NCI-H446 treated with DMSO at 0.1 percent for 48 hours (cell line): Measurements from ENCODE around the gene GCAT.

Experiments
- DNase-seq: peaks from one replicate; lab custom pipeline; 2025; lab: John Stamatoyannopoulos, UW

GCAT gene

GRCh38 chr22:37809672-37810333, 2.1 kb downstream of the GCAT start:
- DNase-seq: no peak

- DNase-seq: no peak
Measured at GRCh38 chr22:37811867-37812266, 4.1 kb downstream of the GCAT start.

DNA sequence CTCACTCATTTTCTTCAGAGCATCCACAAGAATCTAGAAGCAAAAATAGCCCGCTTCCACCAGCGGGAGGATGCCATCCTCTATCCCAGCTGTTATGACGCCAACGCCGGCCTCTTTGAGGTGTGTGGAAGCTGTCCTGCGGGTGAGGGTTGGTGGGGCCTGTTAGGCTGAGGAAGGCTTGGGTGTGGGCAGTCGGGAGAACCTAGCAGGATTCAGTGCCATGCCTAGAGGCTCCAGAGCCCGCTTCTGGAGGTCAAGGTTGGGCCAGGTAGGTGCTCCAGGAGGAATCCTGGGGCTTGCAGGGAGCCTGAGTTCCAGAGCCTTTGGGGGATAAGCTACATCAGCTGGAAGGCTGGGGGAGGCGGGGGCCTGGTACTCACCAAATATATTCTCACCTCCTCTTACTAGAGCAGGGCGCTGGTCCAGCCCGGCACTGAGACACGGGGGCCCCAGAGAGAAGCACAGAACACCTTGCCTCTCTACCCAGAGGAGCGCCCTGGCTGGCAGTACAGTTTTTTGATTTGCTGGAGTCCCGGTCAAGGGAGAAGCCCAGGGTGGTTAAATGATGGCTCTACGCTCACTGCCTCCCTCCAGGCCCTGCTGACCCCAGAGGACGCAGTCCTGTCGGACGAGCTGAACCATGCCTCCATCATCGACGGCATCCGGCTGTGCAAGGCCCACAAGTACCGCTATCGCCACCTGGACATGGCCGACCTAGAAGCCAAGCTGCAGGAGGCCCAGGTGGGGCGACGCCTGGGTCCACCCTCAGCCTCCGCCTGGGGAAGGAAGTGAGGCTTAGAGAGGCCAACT, 5.3 kb downstream of the GCAT start:
- DNase-seq: no peak

DNA sequence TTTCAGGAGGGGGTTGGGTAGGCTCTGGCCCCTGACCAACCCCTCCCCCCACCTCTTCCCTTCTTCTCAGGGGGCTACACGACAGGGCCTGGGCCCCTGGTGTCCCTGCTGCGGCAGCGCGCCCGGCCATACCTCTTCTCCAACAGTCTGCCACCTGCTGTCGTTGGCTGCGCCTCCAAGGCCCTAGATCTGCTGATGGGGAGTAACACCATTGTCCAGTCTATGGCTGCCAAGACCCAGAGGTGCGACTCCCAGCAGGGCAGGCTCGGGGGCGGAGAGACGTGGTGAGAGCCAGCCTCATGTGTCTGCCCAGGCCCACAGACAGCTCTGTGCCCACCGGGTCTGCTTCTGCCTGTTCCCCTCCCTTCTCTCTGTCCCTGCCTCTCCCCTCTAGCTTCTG, 7.9 kb downstream of the GCAT start:
- no peak for DNase-seq

- DNase-seq: no peak
Measured at GRCh38 chr22:37816543-37817180, 8.9 kb downstream of the GCAT start.

DNA sequence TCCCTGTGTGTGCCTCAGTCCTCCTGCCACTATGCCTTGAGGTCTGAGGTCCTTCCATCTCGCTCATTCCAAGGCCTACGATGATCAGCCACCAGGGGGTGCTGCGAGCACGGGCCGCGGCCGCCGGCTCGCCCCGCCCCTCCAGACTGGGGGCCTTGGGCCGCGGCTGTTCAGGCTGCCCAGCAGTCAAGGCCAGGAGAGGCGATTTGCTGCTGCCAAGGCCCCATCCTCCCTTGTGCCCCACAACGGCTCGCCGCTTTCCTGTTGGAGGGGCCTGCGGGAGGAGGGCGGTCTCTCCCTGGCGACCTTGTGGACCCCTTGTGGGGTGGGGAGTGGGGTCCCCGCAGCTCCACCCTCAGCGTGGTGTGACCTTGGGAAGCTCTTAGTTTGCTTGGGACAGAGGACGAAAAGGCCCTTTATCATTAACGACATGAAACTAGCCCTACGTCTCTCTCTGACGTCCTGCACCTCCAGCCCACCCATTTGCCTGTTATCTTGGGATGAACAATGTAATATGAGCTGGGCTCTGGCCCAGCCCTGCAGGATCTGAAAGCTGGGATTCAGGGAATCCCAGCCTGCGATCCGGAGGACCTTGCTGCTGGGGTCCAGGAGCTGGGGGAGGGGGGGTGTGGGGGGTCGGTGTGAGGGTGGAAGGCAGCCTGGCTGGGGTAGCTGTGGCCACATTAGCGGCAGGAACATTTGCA, 10.1 kb downstream of the GCAT start:
- no peak for DNase-seq

GRCh38 chr22:37818409-37819104, 10.8 kb downstream of the GCAT start:
- no peak for DNase-seq

DNA sequence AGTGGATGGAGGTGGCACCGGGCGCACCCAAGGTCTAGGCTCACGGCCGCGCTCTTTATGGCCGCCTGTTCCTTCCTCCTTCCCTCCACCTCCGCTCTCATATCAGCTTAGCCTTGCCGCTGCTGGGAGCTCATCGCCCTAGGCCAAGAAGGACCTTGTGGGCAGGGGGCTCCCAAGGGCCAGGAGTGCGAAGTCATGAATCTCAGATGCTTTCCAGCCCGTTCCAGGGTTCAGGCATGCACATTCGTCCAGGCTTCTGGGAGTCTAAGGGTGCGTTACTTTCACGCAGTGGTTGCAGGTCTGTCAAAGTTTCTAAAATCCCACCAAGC, 11.3 kb downstream of the GCAT start:
- DNase-seq: no peak

- no peak for DNase-seq
Measured at GRCh38 chr22:37820350-37820749, 12.6 kb downstream of the GCAT start.

DNA sequence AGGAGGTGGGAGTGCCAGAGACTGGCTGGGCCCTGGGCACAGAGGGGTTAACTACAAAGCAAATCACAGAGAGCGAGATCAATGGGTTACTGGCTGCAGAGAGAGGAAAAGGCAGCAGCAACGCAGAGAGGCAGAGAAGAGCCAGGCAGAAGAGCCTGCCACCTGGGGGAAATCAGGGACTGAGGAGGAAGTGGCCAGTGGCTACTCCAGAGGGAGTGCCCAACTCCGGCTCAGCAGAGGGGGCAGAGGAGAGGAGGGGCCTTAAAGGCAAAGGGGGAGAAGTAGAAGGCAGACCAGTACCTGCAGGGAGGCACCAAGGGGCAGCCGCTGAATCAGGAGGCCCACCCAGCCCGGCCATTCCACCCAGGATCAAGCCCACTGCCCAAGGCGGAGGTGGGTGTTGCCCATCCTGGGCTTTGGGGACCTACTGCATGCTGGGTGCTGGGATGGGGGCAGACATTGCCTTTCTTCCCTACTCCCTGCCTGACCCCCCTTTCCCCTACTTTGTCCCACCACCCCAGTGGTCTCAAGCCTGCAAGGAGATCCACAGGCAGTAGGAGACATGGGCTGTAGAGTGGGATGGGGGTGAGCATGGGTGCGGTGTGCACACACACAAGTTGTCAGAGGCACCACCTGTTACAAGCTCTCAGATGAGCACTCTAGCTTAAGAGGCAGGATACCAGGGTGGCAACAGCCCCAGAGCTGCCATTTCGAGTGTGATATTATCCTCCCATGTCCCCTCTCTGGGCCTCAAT, 14.5 kb downstream of the GCAT start:
- DNase-seq: no peak

DNA sequence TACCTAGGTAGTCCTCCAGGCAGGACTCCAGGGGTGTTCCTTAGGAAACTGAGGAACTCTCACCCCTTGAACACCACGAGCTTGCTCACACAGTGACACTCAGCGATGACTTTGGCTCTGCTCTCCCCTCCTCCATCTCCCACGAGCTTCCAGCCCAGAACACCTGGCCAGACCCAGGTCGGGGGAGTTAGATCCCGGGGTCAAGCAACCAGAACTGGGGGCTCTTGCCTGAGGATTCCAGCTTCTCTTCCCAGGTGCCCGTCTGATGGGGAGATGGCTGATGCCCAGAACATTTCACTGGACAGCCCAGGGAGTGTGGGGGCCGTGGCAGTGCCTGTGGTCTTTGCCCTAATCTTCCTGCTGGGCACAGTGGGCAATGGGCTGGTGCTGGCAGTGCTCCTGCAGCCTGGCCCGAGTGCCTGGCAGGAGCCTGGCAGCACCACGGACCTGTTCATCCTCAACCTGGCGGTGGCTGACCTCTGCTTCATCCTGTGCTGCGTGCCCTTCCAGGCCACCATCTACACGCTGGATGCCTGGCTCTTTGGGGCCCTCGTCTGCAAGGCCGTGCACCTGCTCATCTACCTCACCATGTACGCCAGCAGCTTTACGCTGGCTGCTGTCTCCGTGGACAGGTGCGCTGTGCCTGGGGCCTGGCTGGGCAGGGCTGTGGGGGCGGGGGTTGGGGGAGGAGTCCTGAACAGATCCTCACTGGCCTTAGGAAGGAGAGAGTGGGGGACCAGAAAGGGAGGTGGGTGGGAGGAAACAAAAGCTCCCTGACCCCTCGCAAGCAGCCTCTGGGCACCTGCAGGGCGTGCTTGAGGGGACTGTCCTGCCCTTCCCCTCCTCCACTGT, 15.6 kb downstream of the GCAT start, which contains the start of gene GALR3:
GALR3 (plus strand) TSS at position 249 of the 852 bp plus-strand sequence; CDS start at position 274, 25 bp downstream.
- DNase-seq: no peak

DNA sequence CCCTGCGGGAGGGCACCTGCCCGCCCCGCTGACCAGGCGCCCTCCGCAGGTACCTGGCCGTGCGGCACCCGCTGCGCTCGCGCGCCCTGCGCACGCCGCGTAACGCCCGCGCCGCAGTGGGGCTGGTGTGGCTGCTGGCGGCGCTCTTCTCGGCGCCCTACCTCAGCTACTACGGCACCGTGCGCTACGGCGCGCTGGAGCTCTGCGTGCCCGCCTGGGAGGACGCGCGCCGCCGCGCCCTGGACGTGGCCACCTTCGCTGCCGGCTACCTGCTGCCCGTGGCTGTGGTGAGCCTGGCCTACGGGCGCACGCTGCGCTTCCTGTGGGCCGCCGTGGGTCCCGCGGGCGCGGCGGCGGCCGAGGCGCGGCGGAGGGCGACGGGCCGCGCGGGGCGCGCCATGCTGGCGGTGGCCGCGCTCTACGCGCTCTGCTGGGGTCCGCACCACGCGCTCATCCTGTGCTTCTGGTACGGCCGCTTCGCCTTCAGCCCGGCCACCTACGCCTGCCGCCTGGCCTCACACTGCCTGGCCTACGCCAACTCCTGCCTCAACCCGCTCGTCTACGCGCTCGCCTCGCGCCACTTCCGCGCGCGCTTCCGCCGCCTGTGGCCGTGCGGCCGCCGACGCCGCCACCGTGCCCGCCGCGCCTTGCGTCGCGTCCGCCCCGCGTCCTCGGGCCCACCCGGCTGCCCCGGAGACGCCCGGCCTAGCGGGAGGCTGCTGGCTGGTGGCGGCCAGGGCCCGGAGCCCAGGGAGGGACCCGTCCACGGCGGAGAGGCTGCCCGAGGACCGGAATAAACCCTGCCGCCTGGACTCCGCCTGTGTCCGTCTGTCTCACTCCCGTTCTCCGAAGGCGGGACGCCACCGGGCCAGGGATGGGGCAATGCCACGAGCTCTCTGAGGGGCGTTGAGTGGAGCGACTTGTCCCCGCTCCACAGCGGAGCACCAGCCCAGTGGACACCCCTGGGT, 17.2 kb downstream of the GCAT start:
- no peak for DNase-seq

DNA sequence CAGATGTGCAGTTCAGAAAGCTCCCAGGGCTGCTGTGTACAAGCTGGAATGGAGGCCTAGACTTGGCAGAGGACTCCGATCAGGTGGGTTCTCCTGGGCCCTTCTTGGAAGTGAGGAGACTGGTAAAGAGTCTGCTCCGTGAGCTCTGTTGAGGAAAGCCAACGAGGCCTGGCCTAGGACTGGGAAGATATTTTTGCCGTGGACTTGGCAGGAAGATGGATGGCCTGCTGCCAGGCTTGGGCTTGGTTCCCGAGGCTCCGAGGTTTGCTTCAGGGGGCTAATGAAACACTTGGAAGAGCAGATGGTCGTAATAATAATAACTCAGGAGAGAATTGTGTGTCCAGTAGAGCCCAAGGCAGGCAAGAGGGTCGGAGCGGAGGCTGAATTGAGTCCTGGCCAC, 19.3 kb downstream of the GCAT start:
- DNase-seq: peak; percentile 96

- no peak for DNase-seq
Measured at GRCh38 chr22:37830093-37830842, 22.5 kb downstream of the GCAT start.

- DNase-seq: no peak
Measured at GRCh38 chr22:37831472-37831871, 23.7 kb downstream of the GCAT start.

GRCh38 chr22:37832022-37832857, 24.5 kb downstream of the GCAT start:
- DNase-seq: no peak
